K562 (cell line): Measurements from ENCODE around the gene NANS. TPM values are rescaled to one million over a fixed set of nuclear protein-coding genes. Genes with fewer than 3 reads are reported as not detected.

ENCODE experiments used
- ATAC-seq: fragments of 200-7000 bp; cut with Tn5 transposase; 3 replicates; pipeline ENCODE4 v1.9.1; 2020; ENCODE audit warnings: moderate library complexity
- BruUV-seq: library from RNA; stranded (reverse); fragments of 400-500 nt; replicated peaks from 2 replicates; lab custom pipeline; 2021; lab: Mats Ljungman, UMichigan
- CTCF ChIA-PET: fragments of 300-600 bp; formaldehyde crosslinking; extraction: SDS; loops from one replicate; lab custom pipeline; 2021; ENCODE audit warnings: low intra/inter-chr PET ratio; lab: Yijun Ruan, JAX
- POLR2A ChIA-PET: fragments of 300-600, 350-650 bp; sonication (Branson Sonifier 250); formaldehyde crosslinking; extraction: SDS; loops from one replicate; lab custom pipeline; 2021; ENCODE audit warnings: antibody characterized with exemption, inconsistent platforms; lab: Yijun Ruan, JAX
- DNase-seq, 4 experiments: peaks; one replicate each; pipeline versions ENCODE4 v3.0.0 to v3.0.0-alpha.2; 2011 to 2018; ENCODE audit warnings: low spot score in 3 of 4, mixed read lengths in 3 of 4; ENCODE audit errors: extremely low read depth in 1 of 4
- FAIRE-seq: peaks from 2 replicates; lab custom pipeline; 2011; peaks lifted over from hg19 to GRCh38; lab: Jason Lieb, UNC
- H2AFZ ChIP-seq: 2 replicates; pipeline ENCODE4 v1.6.0; 2011; ENCODE audit warnings: low read depth, low read length, control low read depth, inconsistent platforms
- H3K27ac ChIP-seq: fragments of 200-600 bp; 3 replicates; pipeline ENCODE4 v1.8.0; 2011; ENCODE audit warnings: low read depth, mild to moderate bottlenecking, control low read depth, inconsistent platforms, low read length, moderate library complexity, mixed read lengths; ENCODE audit errors: extremely low read depth
- H3K27me3 ChIP-seq, 2 experiments: fragments of 300-600 bp in 1 of 2; 2 replicates in 1 of 2; 3 replicates in 1 of 2; pipeline versions ENCODE4 v1.6.0 to v1.8.0; 2011; ENCODE audit warnings: inconsistent platforms in 2 of 2, low read length in 2 of 2, mild to moderate bottlenecking in 1 of 2, mixed read lengths in 1 of 2, moderate library complexity in 1 of 2; ENCODE audit not compliant: control insufficient read depth in 2 of 2, insufficient read depth in 2 of 2
- H3K36me3 ChIP-seq: fragments of 300-600 bp; 3 replicates; pipeline ENCODE4 v1.8.0; 2011; ENCODE audit warnings: mild to moderate bottlenecking, low read length, inconsistent platforms; ENCODE audit not compliant: control insufficient read depth, insufficient read depth
- H3K4me1 ChIP-seq, 2 experiments: fragments of 200-600 bp in 1 of 2; replicated peaks in 1 of 2; 2 replicates in 1 of 2; 3 replicates in 1 of 2; pipeline versions ENCODE4 v1.5.1 to v1.8.0; 2011; ENCODE audit warnings: inconsistent platforms in 2 of 2, low read length in 2 of 2, mild to moderate bottlenecking in 1 of 2, mixed read lengths in 1 of 2, moderate library complexity in 1 of 2; ENCODE audit not compliant: control insufficient read depth in 2 of 2, insufficient read depth in 2 of 2
- H3K4me2 ChIP-seq: 2 replicates; pipeline ENCODE4 v1.6.1; 2011; ENCODE audit warnings: low read length, control low read depth, inconsistent platforms, mixed read lengths; ENCODE audit not compliant: insufficient read depth
- H3K4me3 ChIP-seq: fragments of 200-600 bp; sonication (generic), shearing (Covaris generic); 2 replicates; pipeline ENCODE4 v1.5.1; 2016; ENCODE audit warnings: control low read depth, inconsistent platforms
- H3K79me2 ChIP-seq: fragments of 200-600 bp; 3 replicates; pipeline ENCODE4 v1.8.0; 2011; ENCODE audit warnings: low read length, inconsistent platforms; ENCODE audit not compliant: control insufficient read depth, insufficient read depth
- H3K9ac ChIP-seq, 2 experiments: 2 replicates each; pipeline versions ENCODE4 v1.6.0 to v1.6.1; 2011; ENCODE audit warnings: low read depth in 2 of 2, low read length in 2 of 2, control low read depth in 1 of 2, inconsistent platforms in 1 of 2, mild to moderate bottlenecking in 1 of 2, mixed read lengths in 1 of 2; ENCODE audit not compliant: insufficient read depth in 1 of 2
- H3K9me1 ChIP-seq: one replicate; pipeline ENCODE4 v1.6.0; 2011; ENCODE audit warnings: inconsistent platforms, mild to moderate bottlenecking, low read length, moderate library complexity; ENCODE audit not compliant: control insufficient read depth, insufficient read depth
- H3K9me3 ChIP-seq: replicated peaks from 2 replicates; pipeline ENCODE4 v1.5.1; 2011; ENCODE audit warnings: low read depth, low read length, inconsistent platforms; ENCODE audit not compliant: control insufficient read depth, insufficient read depth
- H4K20me1 ChIP-seq: replicated peaks from 2 replicates; pipeline ENCODE4 v1.6.1; 2011; ENCODE audit warnings: low read length, inconsistent platforms, mixed read lengths; ENCODE audit not compliant: control insufficient read depth, insufficient read depth
- ADNP ChIP-seq: fragments of 200-800 bp; sonication (Bioruptor generic); IDR thresholded peaks from 2 replicates; pipeline ENCODE4 v1.6.1; 2016; ENCODE audit warnings: missing genetic modification characterization, missing compliant biosample characterization
- ARID1B ChIP-seq: fragments of 450-650 bp; IDR thresholded peaks from 2 replicates; pipeline ENCODE4 v1.6.1; 2016; ENCODE audit warnings: antibody characterized with exemption, mild to moderate bottlenecking, inconsistent platforms
- CBX5 ChIP-seq: IDR thresholded peaks from 2 replicates; pipeline ENCODE4 v1.6.1; 2014; ENCODE audit warnings: low read depth, borderline replicate concordance
- DNMT1 ChIP-seq: fragments of 450-650 bp; IDR thresholded peaks from 2 replicates; pipeline ENCODE4 v1.6.1; 2016; ENCODE audit warnings: antibody characterized with exemption, mild to moderate bottlenecking
- FOXA1 ChIP-seq: fragments of 450-650 bp; IDR thresholded peaks from 2 replicates; pipeline ENCODE4 v1.6.1; 2016; ENCODE audit warnings: mild to moderate bottlenecking, borderline replicate concordance
- RB1 ChIP-seq: fragments of 450-650 bp; IDR thresholded peaks from 2 replicates; pipeline ENCODE4 v1.6.1; 2017; ENCODE audit warnings: low read depth, mild to moderate bottlenecking
- SMAD1 ChIP-seq: fragments of 150-350 bp; IDR thresholded peaks from 2 replicates; pipeline ENCODE4 v1.6.1; 2014; ENCODE audit warnings: low read length, low read depth; ENCODE audit not compliant: partially characterized antibody
- SUPT5H ChIP-seq: fragments of 450-650 bp; IDR thresholded peaks from 2 replicates; pipeline ENCODE4 v1.6.1; 2016
- ZNF507 ChIP-seq: conservative IDR thresholded peaks from 2 replicates; pipeline ENCODE4 v1.6.1; 2017; ENCODE audit warnings: missing genetic modification characterization, missing compliant biosample characterization
- ZNF561 ChIP-seq: fragments of 450-650 bp; formaldehyde crosslinking; conservative IDR thresholded peaks from 2 replicates; pipeline ENCODE4 v1.4.0; 2020; ENCODE audit warnings: mild to moderate bottlenecking, moderate library complexity
- whole genome bisulfite sequencing: fragments of 100-300 bp; shearing (Covaris generic); methylation state at CpG from one replicate; pipeline ENCODE4 v1.1.6; 2016; ENCODE audit warnings: low coverage, mixed read lengths; ENCODE audit not compliant: insufficient coverage; ENCODE audit errors: missing lambda C conversion rate; 5-methylcytosine and 5-hydroxymethylcytosine counted together
- in situ Hi-C: fragments of 300-500 bp; cut with MboI; formaldehyde crosslinking; loops from 4 replicates; pipeline ENCODE4 v1.15.0; 2018; ENCODE audit warnings: inconsistent platforms, mixed read lengths
- intact Hi-C: fragments of 100-400 bp; cut with micrococcal nuclease; formaldehyde crosslinking; loops from 2 replicates; pipeline ENCODE4 v1.14.2; 2022
- polyA plus RNA-seq, 8 experiments: library from polyadenylated mRNA; depleted of rRNA in 4 of 8; stranded (reverse) in 5 of 8; unstranded in 3 of 8; fragments of >200 nt; fragmentation: Nextera tagmentation in 2 of 8; fragmentation: Illumina TruSeq in 1 of 8; extraction: Ambion mirVana in 2 of 8; extraction: Trizol in 1 of 8; gene quantifications; 2 replicates each; pipeline versions ENCODE4 v1.2.1 to v1.2.3, GENCODE V29; 2011 to 2014; ENCODE audit warnings: inconsistent platforms in 1 of 8, missing spikeins in 1 of 8
- total RNA-seq, 7 experiments: library from RNA; depleted of rRNA in 6 of 7; stranded (reverse); fragments of >200 nt in 6 of 7; fragmentation: Illumina TruSeq in 2 of 7; extraction: Trizol in 2 of 7; gene quantifications; 2 replicates each; pipeline versions ENCODE4 v1.2.1 to v1.2.3, GENCODE V29; 2011 to 2021; ENCODE audit warnings: low replicate concordance in 1 of 7
- TF ChIP-seq, protein P1 (sequence below): fragments of 450-650 bp; IDR thresholded peaks from 2 replicates; pipeline ENCODE4 v1.7.1; 2018; ENCODE audit warnings: mild to moderate bottlenecking, low read depth; ENCODE audit not compliant: partially characterized antibody
- TF ChIP-seq, protein P2 (sequence below): fragments of 250-450 bp; sonication (Bioruptor Pico); IDR thresholded peaks from 2 replicates; pipeline ENCODE4 v1.4.0; 2020; ENCODE audit warnings: mild to moderate bottlenecking, moderate library complexity
- TF ChIP-seq, protein P3 (sequence below): fragments of 450-650 bp; formaldehyde crosslinking; IDR thresholded peaks from 2 replicates; pipeline ENCODE4 v1.4.0; 2020; ENCODE audit warnings: mild to moderate bottlenecking, moderate library complexity
- TF ChIP-seq, protein P4 (sequence below): fragments of 450-650 bp; IDR thresholded peaks from 2 replicates; pipeline ENCODE4 v1.6.1; 2016; ENCODE audit warnings: low read depth, mild to moderate bottlenecking, moderate library complexity
- TF ChIP-seq, protein P5 (sequence below), 2 experiments: fragments of 250-450 bp in 1 of 2; fragments of 450-650 bp in 1 of 2; sonication (Bioruptor Pico) in 1 of 2; IDR thresholded peaks; 2 replicates each; pipeline versions ENCODE4 v1.6.1 to v1.8.0; 2016 to 2021; ENCODE audit warnings: mild to moderate bottlenecking in 2 of 2, moderate library complexity in 2 of 2, missing compliant biosample characterization in 1 of 2, missing genetic modification characterization in 1 of 2

Gene NANS
- total and polyA plus RNA-seq, 9 of the 15 experiments (the other 6 are each of a cell fraction or from before 2014, with no cell fraction given) = 37.1 to 181 (median 137) TPM

DNA sequence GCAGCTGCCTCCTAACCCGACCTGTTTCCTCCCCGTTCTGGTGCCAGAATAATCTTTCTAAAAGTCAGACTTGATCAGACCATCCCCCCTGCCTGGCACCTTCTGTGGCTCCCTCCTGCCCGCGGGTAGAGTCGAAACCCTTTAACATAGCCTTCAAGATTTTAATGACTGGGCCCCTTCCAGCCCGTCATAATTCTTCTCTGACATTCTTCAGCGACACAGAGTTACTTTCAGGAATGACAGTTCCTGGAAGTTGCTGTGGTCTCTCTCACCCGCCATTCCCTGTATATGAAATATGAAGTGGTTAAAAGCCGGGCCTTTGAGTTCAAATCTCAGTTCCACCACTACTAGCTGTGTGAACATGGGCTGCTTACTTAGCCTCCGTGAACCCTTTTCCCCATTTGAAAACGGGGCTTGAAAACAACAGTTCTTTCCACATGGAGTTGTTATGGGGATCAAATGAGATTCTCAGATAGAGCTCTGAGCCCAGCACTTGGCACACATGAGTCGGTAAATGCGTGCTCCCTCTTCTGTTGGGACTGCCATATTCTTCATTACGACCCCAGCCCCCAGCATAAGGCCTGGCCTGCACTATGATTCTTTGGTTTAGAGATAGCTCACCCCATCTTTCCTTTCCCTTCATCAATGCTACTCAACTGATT is 737 bp downstream of the NANS start:
- Histone ChIP-seq H3K79me2 (peaks cover 51% of the 10 kb centered on the region), H3K4me3 (peak overlapping the region; percentile 83), H3K27me3 (no peaks in the 10 kb centered on the region), H2AFZ (peak overlapping the region; percentile 88), H3K9me3 (no peaks in the 10 kb centered on the region), H3K9me1 (no peaks in the 10 kb centered on the region), H3K4me2 (peak overlapping the region; percentile 98), H3K4me1 (peaks cover 18% of the 10 kb centered on the region in 2 experiments; a peak in 4 of 5 replicates), H3K27ac (peak overlapping the region; percentile 90), H3K9ac (peak overlapping the region; percentile 85 to 97), H3K36me3 (peaks cover 44% of the 10 kb centered on the region), H4K20me1 (no peaks in the 10 kb centered on the region)
- intact Hi-C loops (loop anchor here (10.0 kb wide), 1 partner anchor 362 kb away; the partner anchor contains the start of gene XPA), in situ Hi-C loops (no loop called here)
- CTCF ChIA-PET = interaction anchor here (1.0 kb wide), 1 partner anchor 23 kb away, joined by 3 read pairs; no protein-coding TSS in a partner anchor
- peak; percentile 5 for ATAC-seq
- BruUV-seq = TSS peak; percentile 48
- peak in 2 of 4 experiments; percentile 38 to 64 for DNase-seq
- peak; percentile 55 for FAIRE-seq
- POLR2A ChIA-PET = interaction anchor here (0.6 to 4.4 kb wide), 16 partner anchors 9 to 664 kb away, joined by 3 to 57 read pairs (median 4); partner anchors contain the start of genes ANP32B, TRMO and TSTD2
- WGBS = under 1% methylated on average over 14 of the region's 14 CpGs
- TF ChIP-seq ZNF561 (CRISPR knock-in tag) = no peak
- TF ChIP-seq CBX5 = no peak
- 0 out of 2 replicates have a peak, but pooled peaks have one; percentile 19 for TF ChIP-seq ARID1B
- TF ChIP-seq, protein P1, sequence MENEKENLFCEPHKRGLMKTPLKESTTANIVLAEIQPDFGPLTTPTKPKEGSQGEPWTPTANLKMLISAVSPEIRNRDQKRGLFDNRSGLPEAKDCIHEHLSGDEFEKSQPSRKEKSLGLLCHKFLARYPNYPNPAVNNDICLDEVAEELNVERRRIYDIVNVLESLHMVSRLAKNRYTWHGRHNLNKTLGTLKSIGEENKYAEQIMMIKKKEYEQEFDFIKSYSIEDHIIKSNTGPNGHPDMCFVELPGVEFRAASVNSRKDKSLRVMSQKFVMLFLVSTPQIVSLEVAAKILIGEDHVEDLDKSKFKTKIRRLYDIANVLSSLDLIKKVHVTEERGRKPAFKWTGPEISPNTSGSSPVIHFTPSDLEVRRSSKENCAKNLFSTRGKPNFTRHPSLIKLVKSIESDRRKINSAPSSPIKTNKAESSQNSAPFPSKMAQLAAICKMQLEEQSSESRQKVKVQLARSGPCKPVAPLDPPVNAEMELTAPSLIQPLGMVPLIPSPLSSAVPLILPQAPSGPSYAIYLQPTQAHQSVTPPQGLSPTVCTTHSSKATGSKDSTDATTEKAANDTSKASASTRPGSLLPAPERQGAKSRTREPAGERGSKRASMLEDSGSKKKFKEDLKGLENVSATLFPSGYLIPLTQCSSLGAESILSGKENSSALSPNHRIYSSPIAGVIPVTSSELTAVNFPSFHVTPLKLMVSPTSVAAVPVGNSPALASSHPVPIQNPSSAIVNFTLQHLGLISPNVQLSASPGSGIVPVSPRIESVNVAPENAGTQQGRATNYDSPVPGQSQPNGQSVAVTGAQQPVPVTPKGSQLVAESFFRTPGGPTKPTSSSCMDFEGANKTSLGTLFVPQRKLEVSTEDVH = peak; percentile 22
- TF ChIP-seq, protein P2, sequence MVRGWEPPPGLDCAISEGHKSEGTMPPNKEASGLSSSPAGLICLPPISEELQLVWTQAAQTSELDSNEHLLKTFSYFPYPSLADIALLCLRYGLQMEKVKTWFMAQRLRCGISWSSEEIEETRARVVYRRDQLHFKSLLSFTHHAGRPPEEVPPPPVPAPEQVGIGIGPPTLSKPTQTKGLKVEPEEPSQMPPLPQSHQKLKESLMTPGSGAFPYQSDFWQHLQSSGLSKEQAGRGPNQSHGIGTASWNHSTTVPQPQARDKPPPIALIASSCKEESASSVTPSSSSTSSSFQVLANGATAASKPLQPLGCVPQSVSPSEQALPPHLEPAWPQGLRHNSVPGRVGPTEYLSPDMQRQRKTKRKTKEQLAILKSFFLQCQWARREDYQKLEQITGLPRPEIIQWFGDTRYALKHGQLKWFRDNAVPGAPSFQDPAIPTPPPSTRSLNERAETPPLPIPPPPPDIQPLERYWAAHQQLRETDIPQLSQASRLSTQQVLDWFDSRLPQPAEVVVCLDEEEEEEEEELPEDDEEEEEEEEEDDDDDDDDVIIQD (CRISPR knock-in tag) = no peak
- TF ChIP-seq, protein P3, sequence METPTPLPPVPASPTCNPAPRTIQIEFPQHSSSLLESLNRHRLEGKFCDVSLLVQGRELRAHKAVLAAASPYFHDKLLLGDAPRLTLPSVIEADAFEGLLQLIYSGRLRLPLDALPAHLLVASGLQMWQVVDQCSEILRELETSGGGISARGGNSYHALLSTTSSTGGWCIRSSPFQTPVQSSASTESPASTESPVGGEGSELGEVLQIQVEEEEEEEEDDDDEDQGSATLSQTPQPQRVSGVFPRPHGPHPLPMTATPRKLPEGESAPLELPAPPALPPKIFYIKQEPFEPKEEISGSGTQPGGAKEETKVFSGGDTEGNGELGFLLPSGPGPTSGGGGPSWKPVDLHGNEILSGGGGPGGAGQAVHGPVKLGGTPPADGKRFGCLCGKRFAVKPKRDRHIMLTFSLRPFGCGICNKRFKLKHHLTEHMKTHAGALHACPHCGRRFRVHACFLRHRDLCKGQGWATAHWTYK = no peak
- no peak for TF ChIP-seq FOXA1
- no peak for TF ChIP-seq ADNP (tag)
- TF ChIP-seq DNMT1 = no peak
- no peak for TF ChIP-seq ZNF507 (tag)
- TF ChIP-seq RB1 = no peak
- TF ChIP-seq SMAD1 = no peak
- TF ChIP-seq, protein P4, sequence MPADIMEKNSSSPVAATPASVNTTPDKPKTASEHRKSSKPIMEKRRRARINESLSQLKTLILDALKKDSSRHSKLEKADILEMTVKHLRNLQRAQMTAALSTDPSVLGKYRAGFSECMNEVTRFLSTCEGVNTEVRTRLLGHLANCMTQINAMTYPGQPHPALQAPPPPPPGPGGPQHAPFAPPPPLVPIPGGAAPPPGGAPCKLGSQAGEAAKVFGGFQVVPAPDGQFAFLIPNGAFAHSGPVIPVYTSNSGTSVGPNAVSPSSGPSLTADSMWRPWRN = no peak
- TF ChIP-seq, protein P5, sequence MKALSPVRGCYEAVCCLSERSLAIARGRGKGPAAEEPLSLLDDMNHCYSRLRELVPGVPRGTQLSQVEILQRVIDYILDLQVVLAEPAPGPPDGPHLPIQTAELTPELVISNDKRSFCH (CRISPR knock-in tag; IDR thresholded peaks at IDR 0.05) = no peak
- TF ChIP-seq, protein P5 (tag; IDR thresholded peaks at IDR 0.05) = no peak
- TF ChIP-seq SUPT5H = no peak
